DMS79 treated with DMSO at 0.1 percent for 48 hours (cell line): ENCODE measurements around the gene MED17.

Experiments used
- DNase-seq: peaks from one replicate; lab custom pipeline; 2025; lab: John Stamatoyannopoulos, UW

The MED17 gene

GRCh38 chr11:93817426-93818348, 33.6 kb downstream of the MED17 start:
- no peak for DNase-seq

- DNase-seq = no peak
Measured at GRCh38 chr11:93819966-93820695, 36.0 kb downstream of the MED17 start.

- DNase-seq = no peak
Measured at GRCh38 chr11:93820847-93821246, 36.8 kb downstream of the MED17 start.

- DNase-seq = no peak
Measured at GRCh38 chr11:93821617-93822016, 37.5 kb downstream of the MED17 start.

GRCh38 chr11:93822359-93822758, 38.3 kb downstream of the MED17 start:
- no peak for DNase-seq

- no peak for DNase-seq
Measured at GRCh38 chr11:93823210-93823609, 39.1 kb downstream of the MED17 start.

GRCh38 chr11:93827363-93827762, 43.3 kb downstream of the MED17 start:
- no peak for DNase-seq

- DNase-seq = no peak
Measured at GRCh38 chr11:93829598-93829997, 45.5 kb downstream of the MED17 start.

GRCh38 chr11:93831343-93832127, 47.5 kb downstream of the MED17 start:
- DNase-seq = no peak

- DNase-seq = no peak
Measured at GRCh38 chr11:93832780-93833179, 48.7 kb downstream of the MED17 start.

GRCh38 chr11:93838967-93839366, 54.9 kb downstream of the MED17 start:
- no peak for DNase-seq

GRCh38 chr11:93840180-93840579, 56.1 kb downstream of the MED17 start:
- no peak for DNase-seq

- DNase-seq = no peak
Measured at GRCh38 chr11:93840981-93841380, 56.9 kb downstream of the MED17 start.

- no peak for DNase-seq
Measured at GRCh38 chr11:93841446-93841845, 57.4 kb downstream of the MED17 start.

- DNase-seq = no peak
Measured at GRCh38 chr11:93842034-93842433, 58.0 kb downstream of the MED17 start.

- DNase-seq = no peak
Measured at GRCh38 chr11:93842461-93842860, 58.4 kb downstream of the MED17 start.

GRCh38 chr11:93843906-93844305, 59.8 kb downstream of the MED17 start:
- no peak for DNase-seq

- DNase-seq = no peak
Measured at GRCh38 chr11:93844568-93844967, 60.5 kb downstream of the MED17 start.

GRCh38 chr11:93845181-93846092, 61.4 kb downstream of the MED17 start:
- DNase-seq = no peak

GRCh38 chr11:93846411-93846810, 62.3 kb downstream of the MED17 start:
- no peak for DNase-seq

- no peak for DNase-seq
Measured at GRCh38 chr11:93849201-93849600, 65.1 kb downstream of the MED17 start.
